Neural progenitor cell (in vitro differentiated cells): ENCODE measurements around the gene MAJIN. TPM values are rescaled to one million over a fixed set of nuclear protein-coding genes. Genes with fewer than 3 reads are reported as not detected.

ENCODE experiments used
- DNase-seq: peaks from one replicate; pipeline ENCODE4 v3.0.0-alpha.2; 2016; ENCODE audit warnings: low spot score
- H2AFZ ChIP-seq: fragments of 200-600 bp; sonication (generic); replicated peaks from 2 replicates; pipeline ENCODE4 v1.6.1; 2016; ENCODE audit warnings: antibody characterized with exemption
- H3F3A ChIP-seq: fragments of 200-600 bp; sonication (generic); 2 replicates; pipeline ENCODE4 v1.6.1; 2016; ENCODE audit warnings: antibody characterized with exemption, low read depth
- H3K27ac ChIP-seq: fragments of 200-600 bp; sonication (generic); 2 replicates; pipeline ENCODE4 v1.5.1; 2016; ENCODE audit warnings: mild to moderate bottlenecking
- H3K27me3 ChIP-seq: fragments of 200-600 bp; sonication (generic); 2 replicates; pipeline ENCODE4 v1.6.1; 2016; ENCODE audit warnings: mild to moderate bottlenecking, moderate library complexity
- H3K36me3 ChIP-seq: fragments of 200-600 bp; sonication (generic); 2 replicates; pipeline ENCODE4 v1.5.1; 2016
- H3K4me1 ChIP-seq: fragments of 200-600 bp; sonication (generic); 2 replicates; pipeline ENCODE4 v1.6.1; 2016; ENCODE audit warnings: mixed run types
- H3K4me2 ChIP-seq: fragments of 200-600 bp; sonication (generic); 2 replicates; pipeline ENCODE4 v1.6.1; 2016
- H3K4me3 ChIP-seq: fragments of 200-600 bp; sonication (generic); 2 replicates; pipeline ENCODE4 v1.5.1; 2016
- H3K79me2 ChIP-seq: fragments of 200-600 bp; sonication (generic); 2 replicates; pipeline ENCODE4 v1.6.1; 2016; ENCODE audit warnings: low read depth
- H3K9ac ChIP-seq: fragments of 200-600 bp; sonication (generic); 2 replicates; pipeline ENCODE4 v1.6.1; 2016
- H3K9me3 ChIP-seq: fragments of 200-600 bp; sonication (generic); 2 replicates; pipeline ENCODE4 v1.5.1; 2016; ENCODE audit warnings: low read depth
- H4K20me1 ChIP-seq: fragments of 200-600 bp; sonication (generic); 2 replicates; pipeline ENCODE4 v1.6.1; 2016; ENCODE audit warnings: low read depth
- H3K27ac Mint-ChIP-seq: 3 replicates; pipeline ENCODE4 v1.8.0; 2021; ENCODE audit warnings: mixed read lengths
- H3K27me3 Mint-ChIP-seq: 2 replicates; pipeline ENCODE4 v1.8.0; 2022; ENCODE audit warnings: low read depth, mild to moderate bottlenecking, inconsistent platforms, moderate library complexity, mixed read lengths; ENCODE audit not compliant: insufficient read depth
- H3K36me3 Mint-ChIP-seq: 3 replicates; pipeline ENCODE4 v1.8.0; 2021; ENCODE audit warnings: mixed read lengths
- H3K4me1 Mint-ChIP-seq: 3 replicates; pipeline ENCODE4 v1.8.0; 2021; ENCODE audit warnings: mixed read lengths
- H3K4me3 Mint-ChIP-seq: 3 replicates; pipeline ENCODE4 v1.8.0; 2021; ENCODE audit warnings: mild to moderate bottlenecking, moderate library complexity, mixed read lengths
- H3K9me3 Mint-ChIP-seq: 3 replicates; pipeline ENCODE4 v1.8.0; 2020; ENCODE audit warnings: mixed read lengths
- EZH2 ChIP-seq: fragments of 200-600 bp; sonication (generic); IDR thresholded peaks from 2 replicates; pipeline ENCODE4 v1.6.1; 2017; ENCODE audit warnings: antibody characterized with exemption, mild to moderate bottlenecking, moderate library complexity
- EZH2phosphoT487 ChIP-seq: fragments of 200-600 bp; sonication (generic); IDR thresholded peaks from 2 replicates; pipeline ENCODE4 v1.6.1; 2017; ENCODE audit warnings: antibody characterized with exemption
- total RNA-seq: library from RNA; depleted of rRNA; stranded (reverse); fragments of >200 nt; gene quantifications from 2 replicates; pipeline ENCODE4 v1.2.3, GENCODE V29; 2015; ENCODE audit warnings: low replicate concordance
- TF ChIP-seq, protein P1 (sequence below): fragments of 200-600 bp; sonication (generic); IDR thresholded peaks from 2 replicates; pipeline ENCODE4 v1.5.1; 2017; ENCODE audit warnings: antibody characterized with exemption, mild to moderate bottlenecking

Gene MAJIN
- total RNA-seq, 1 donor from 2014 or later = not detected

DNA sequence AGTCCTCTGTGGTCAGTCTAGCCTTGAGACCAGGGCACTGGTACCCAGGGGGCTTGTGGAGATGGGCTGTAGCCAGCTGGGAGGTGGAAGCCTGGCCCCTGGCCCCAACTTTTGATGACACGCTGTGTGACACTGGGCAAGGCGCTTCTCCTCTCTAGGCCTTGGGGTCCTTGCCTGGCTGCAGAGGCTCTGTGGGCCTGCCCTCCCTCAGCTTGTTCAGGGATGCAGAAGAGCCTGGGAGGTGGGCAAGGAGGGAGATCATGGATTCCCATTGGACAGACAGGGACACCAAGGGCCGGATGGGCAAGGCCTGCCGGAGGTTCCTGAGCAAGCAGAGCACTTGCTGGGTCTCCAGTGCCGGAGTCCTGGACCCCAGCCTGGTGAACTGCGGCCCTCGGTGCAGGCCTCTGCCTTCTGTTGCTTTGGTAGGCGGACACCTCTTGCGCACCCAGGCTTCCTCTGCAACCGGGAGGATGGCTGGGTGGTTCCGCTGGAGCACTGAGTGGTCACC, 48.7 kb downstream of the MAJIN start:
- peaks cover 3% of the 10 kb centered on the region for H3K27me3 Mint-ChIP-seq
- Histone ChIP-seq H3K36me3 (no peaks in the 10 kb centered on the region), H2AFZ (no peak overlapping the region), H3F3A (peaks cover 8% of the 10 kb centered on the region), H3K27me3 (peaks cover 7% of the 10 kb centered on the region), H4K20me1 (no peaks in the 10 kb centered on the region), H3K4me3 (no peak overlapping the region), H3K9me3 (no peaks in the 10 kb centered on the region), H3K27ac (no peak overlapping the region), H3K79me2 (no peaks in the 10 kb centered on the region), H3K4me2 (peak overlapping the region; percentile 96), H3K4me1 (peaks cover 2% of the 10 kb centered on the region), H3K9ac (no peak overlapping the region)
- no peak for DNase-seq
- TF ChIP-seq, protein P1, sequence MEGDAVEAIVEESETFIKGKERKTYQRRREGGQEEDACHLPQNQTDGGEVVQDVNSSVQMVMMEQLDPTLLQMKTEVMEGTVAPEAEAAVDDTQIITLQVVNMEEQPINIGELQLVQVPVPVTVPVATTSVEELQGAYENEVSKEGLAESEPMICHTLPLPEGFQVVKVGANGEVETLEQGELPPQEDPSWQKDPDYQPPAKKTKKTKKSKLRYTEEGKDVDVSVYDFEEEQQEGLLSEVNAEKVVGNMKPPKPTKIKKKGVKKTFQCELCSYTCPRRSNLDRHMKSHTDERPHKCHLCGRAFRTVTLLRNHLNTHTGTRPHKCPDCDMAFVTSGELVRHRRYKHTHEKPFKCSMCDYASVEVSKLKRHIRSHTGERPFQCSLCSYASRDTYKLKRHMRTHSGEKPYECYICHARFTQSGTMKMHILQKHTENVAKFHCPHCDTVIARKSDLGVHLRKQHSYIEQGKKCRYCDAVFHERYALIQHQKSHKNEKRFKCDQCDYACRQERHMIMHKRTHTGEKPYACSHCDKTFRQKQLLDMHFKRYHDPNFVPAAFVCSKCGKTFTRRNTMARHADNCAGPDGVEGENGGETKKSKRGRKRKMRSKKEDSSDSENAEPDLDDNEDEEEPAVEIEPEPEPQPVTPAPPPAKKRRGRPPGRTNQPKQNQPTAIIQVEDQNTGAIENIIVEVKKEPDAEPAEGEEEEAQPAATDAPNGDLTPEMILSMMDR = no peak
- TF ChIP-seq EZH2 = no peak
- TF ChIP-seq EZH2phosphoT487 = no peak
- no peaks in the 10 kb centered on the region for H3K9me3 Mint-ChIP-seq
- peaks cover 14% of the 10 kb centered on the region for H3K4me1 Mint-ChIP-seq
- H3K27ac Mint-ChIP-seq = no peak overlapping the region
- no peaks in the 10 kb centered on the region for H3K36me3 Mint-ChIP-seq
- H3K4me3 Mint-ChIP-seq = no peak overlapping the region

DNA sequence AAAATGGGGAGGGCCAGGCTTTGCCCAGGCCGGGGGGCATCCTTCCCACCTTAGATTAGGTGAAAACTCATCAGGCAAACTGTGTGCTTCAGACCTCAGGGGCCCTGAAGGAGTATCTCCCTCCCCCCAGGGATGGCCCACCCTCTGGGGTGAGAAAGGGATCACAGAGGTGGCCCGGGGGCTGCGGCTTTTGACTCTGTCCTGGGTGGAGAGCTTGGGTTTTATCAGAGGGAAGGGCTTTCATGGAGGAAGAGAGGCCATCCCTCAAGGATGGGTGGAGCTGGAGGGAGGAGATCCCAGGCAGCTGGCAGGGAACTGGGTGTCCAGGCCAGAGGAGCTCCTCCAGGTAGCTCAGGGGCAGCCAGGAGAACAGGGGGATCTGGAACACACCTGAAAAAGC, 50.5 kb downstream of the MAJIN start:
- no peak overlapping the region for H3K27ac Mint-ChIP-seq

DNA sequence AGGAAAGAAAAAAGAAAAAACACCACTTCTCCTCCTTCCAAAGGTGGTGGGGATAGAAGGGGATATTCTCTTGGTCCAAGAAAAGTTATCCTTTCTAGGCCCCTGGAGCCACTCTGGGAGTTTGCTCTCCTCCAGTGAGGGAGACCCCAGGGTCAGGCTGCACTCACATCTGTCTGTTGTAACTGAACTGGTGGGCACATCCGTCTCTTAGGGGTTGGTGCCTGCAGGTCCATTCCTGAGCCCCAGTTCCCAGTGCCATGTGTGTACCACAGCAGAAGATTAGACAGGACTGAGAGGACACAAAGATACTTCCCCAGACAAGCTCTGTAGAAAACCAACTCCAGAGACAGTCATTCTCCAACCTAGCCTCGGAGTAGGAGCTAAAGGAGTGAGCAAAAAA, 51.8 kb downstream of the MAJIN start:
- H3K27me3 Mint-ChIP-seq = peaks cover 3% of the 10 kb centered on the region
- Histone ChIP-seq H3K27me3 (peaks cover 4% of the 10 kb centered on the region), H3K4me3 (no peak overlapping the region), H3K79me2 (peaks cover 7% of the 10 kb centered on the region), H3K9me3 (no peaks in the 10 kb centered on the region), H3K27ac (no peak overlapping the region), H3K4me2 (no peak overlapping the region), H3K36me3 (no peaks in the 10 kb centered on the region), H3K4me1 (peaks cover 17% of the 10 kb centered on the region), H4K20me1 (peaks cover 4% of the 10 kb centered on the region), H2AFZ (no peak overlapping the region), H3K9ac (no peak overlapping the region), H3F3A (peaks cover 16% of the 10 kb centered on the region)
- DNase-seq = no peak
- TF ChIP-seq, protein P1 = no peak
- no peak for TF ChIP-seq EZH2
- peaks cover 34% of the 10 kb centered on the region for H3K4me1 Mint-ChIP-seq
- no peak overlapping the region for H3K27ac Mint-ChIP-seq
- H3K4me3 Mint-ChIP-seq = peak overlapping the region; percentile 24
- H3K9me3 Mint-ChIP-seq = no peaks in the 10 kb centered on the region
- H3K36me3 Mint-ChIP-seq = no peaks in the 10 kb centered on the region

More for the DNA sequence above, 50.5 kb downstream of the MAJIN start:
- no peak for DNase-seq
- Histone ChIP-seq H3K79me2 (peaks cover 5% of the 10 kb centered on the region), H2AFZ (no peak overlapping the region), H3K4me1 (peaks cover 8% of the 10 kb centered on the region), H4K20me1 (no peaks in the 10 kb centered on the region), H3K9me3 (no peaks in the 10 kb centered on the region), H3K9ac (no peak overlapping the region), H3K27me3 (peaks cover 7% of the 10 kb centered on the region), H3K4me2 (no peak overlapping the region), H3K36me3 (no peaks in the 10 kb centered on the region), H3F3A (peaks cover 16% of the 10 kb centered on the region), H3K4me3 (no peak overlapping the region), H3K27ac (no peak overlapping the region)
- Mint-ChIP-seq H3K9me3 (no peaks in the 10 kb centered on the region), H3K4me1 (peaks cover 27% of the 10 kb centered on the region), H3K27me3 (peaks cover 3% of the 10 kb centered on the region), H3K36me3 (no peaks in the 10 kb centered on the region), H3K4me3 (no peak overlapping the region)
- TF ChIP-seq EZH2phosphoT487 = no peak
- TF ChIP-seq, protein P1 = no peak
- no peak for TF ChIP-seq EZH2
